HepG2 (cell line): ENCODE measurements around the gene BTBD3. TPM values are rescaled to one million over a fixed set of nuclear protein-coding genes. Genes with fewer than 3 reads are reported as not detected.

ENCODE experiments used
- CENPT ChIP-seq: sonication (generic); formaldehyde crosslinking; IDR thresholded peaks from 2 replicates; pipeline ENCODE4 v1.8.0; 2022; ENCODE audit warnings: low read depth, mild to moderate bottlenecking, moderate library complexity, missing genetic modification reagents
- CHD4 ChIP-seq: fragments of 200-600 bp; sonication (generic); IDR thresholded peaks from 2 replicates; pipeline ENCODE4 v1.7.0; 2017; ENCODE audit warnings: mild to moderate bottlenecking, low read length, borderline replicate concordance
- DPF2 ChIP-seq: sonication (generic); formaldehyde crosslinking; IDR thresholded peaks from 2 replicates; pipeline ENCODE4 v1.4.0; 2020; ENCODE audit warnings: mild to moderate bottlenecking, low read depth, missing genetic modification reagents, borderline replicate concordance
- E2F1 ChIP-seq: sonication (generic); formaldehyde crosslinking; IDR thresholded peaks from 2 replicates; pipeline ENCODE4 v1.5.0; 2020; ENCODE audit warnings: missing genetic modification reagents
- FOXM1 ChIP-seq: sonication (generic); formaldehyde crosslinking; IDR thresholded peaks from 2 replicates; pipeline ENCODE4 v1.5.0; 2020; ENCODE audit warnings: missing genetic modification reagents
- FOXP4 ChIP-seq: sonication (generic); formaldehyde crosslinking; IDR thresholded peaks from 2 replicates; pipeline ENCODE4 v1.4.0; 2020; ENCODE audit warnings: missing genetic modification reagents
- HCFC1 ChIP-seq: fragments of 150-350 bp; IDR thresholded peaks from 2 replicates; pipeline ENCODE4 v1.6.1; 2014; ENCODE audit warnings: low read depth, low read length
- HIC2 ChIP-seq: sonication (generic); formaldehyde crosslinking; IDR thresholded peaks from 2 replicates; pipeline ENCODE4 v1.9.0; 2022; ENCODE audit warnings: low read depth, missing genetic modification reagents
- IKZF5 ChIP-seq: IDR thresholded peaks from 2 replicates; pipeline ENCODE4 v1.6.1; 2018; ENCODE audit warnings: missing genetic modification reagents, mild to moderate bottlenecking, missing compliant biosample characterization
- KLF11 ChIP-seq: IDR thresholded peaks from 2 replicates; pipeline ENCODE4 v1.6.1; 2016; ENCODE audit warnings: missing compliant biosample characterization
- MAFK ChIP-seq, 2 experiments: IDR thresholded peaks in 1 of 2; conservative IDR thresholded peaks in 1 of 2; 2 replicates each; pipeline ENCODE4 v1.6.1; 2011; ENCODE audit warnings: improper control_type of control experiment in 2 of 2, low read length in 2 of 2
- PHF21A ChIP-seq: sonication (generic); formaldehyde crosslinking; IDR thresholded peaks from 2 replicates; pipeline ENCODE4 v1.5.0; 2020; ENCODE audit warnings: mild to moderate bottlenecking, missing genetic modification reagents
- POLR2AphosphoS2 ChIP-seq: IDR thresholded peaks from 2 replicates; pipeline ENCODE4 v1.6.1; 2011; ENCODE audit warnings: low read depth, low read length, improper control_type of control experiment
- POLR2G ChIP-seq: fragments of 200-400 bp; formaldehyde crosslinking; IDR thresholded peaks from 2 replicates; pipeline ENCODE4 v1.6.1; 2018; ENCODE audit warnings: mild to moderate bottlenecking, low read depth, low read length, moderate library complexity
- TSC22D2 ChIP-seq: sonication (generic); formaldehyde crosslinking; IDR thresholded peaks from 2 replicates; pipeline ENCODE4 v1.5.1; 2020; ENCODE audit warnings: missing genetic modification reagents, mild to moderate bottlenecking, borderline replicate concordance
- ZNF703 ChIP-seq: sonication (generic); formaldehyde crosslinking; IDR thresholded peaks from 2 replicates; pipeline ENCODE4 v1.5.1; 2020; ENCODE audit warnings: missing genetic modification reagents, mild to moderate bottlenecking, moderate library complexity, borderline replicate concordance
- ZNF724P ChIP-seq: sonication (generic); formaldehyde crosslinking; IDR thresholded peaks from 2 replicates; pipeline ENCODE4 v1.8.0; 2022; ENCODE audit warnings: missing genetic modification reagents, borderline replicate concordance
- ZNF782 ChIP-seq: sonication (generic); formaldehyde crosslinking; IDR thresholded peaks from 2 replicates; pipeline ENCODE4 v1.4.0; 2020; ENCODE audit warnings: missing genetic modification reagents, mild to moderate bottlenecking, borderline replicate concordance
- ZSCAN22 ChIP-seq: sonication (generic); formaldehyde crosslinking; IDR thresholded peaks from 2 replicates; pipeline ENCODE4 v1.4.0; 2020; ENCODE audit warnings: mild to moderate bottlenecking, missing genetic modification reagents
- polyA plus RNA-seq, 8 experiments: library from polyadenylated mRNA; depleted of rRNA in 3 of 8; stranded (reverse) in 7 of 8; unstranded in 1 of 8; fragments of >200 nt; fragmentation: Illumina TruSeq in 4 of 8; extraction: Trizol in 4 of 8; gene quantifications; 2 replicates each; pipeline versions ENCODE4 v1.2.1 to v1.2.3, GENCODE V29; 2011 to 2016; ENCODE audit warnings: low read depth in 4 of 8, missing spikeins in 1 of 8, mixed read lengths in 1 of 8; ENCODE audit not compliant: insufficient read depth in 1 of 8
- total RNA-seq, 5 experiments: library from RNA; depleted of rRNA; stranded (reverse); fragments of >200 nt; fragmentation: Illumina TruSeq; extraction: Trizol; gene quantifications; 2 replicates each; pipeline ENCODE4 v1.2.3, GENCODE V29; 2016; ENCODE audit warnings: low read depth in 1 of 5
- TF ChIP-seq, protein P1 (sequence below): sonication (generic); formaldehyde crosslinking; IDR thresholded peaks from 2 replicates; pipeline ENCODE4 v1.9.0; 2021; ENCODE audit warnings: missing genetic modification reagents, borderline replicate concordance

BTBD3 gene
- total and polyA plus RNA-seq, 2 of the 13 experiments (the other 11 are each of a cell fraction or from before 2014, with no cell fraction given): 32.2 to 41.8 TPM

DNA sequence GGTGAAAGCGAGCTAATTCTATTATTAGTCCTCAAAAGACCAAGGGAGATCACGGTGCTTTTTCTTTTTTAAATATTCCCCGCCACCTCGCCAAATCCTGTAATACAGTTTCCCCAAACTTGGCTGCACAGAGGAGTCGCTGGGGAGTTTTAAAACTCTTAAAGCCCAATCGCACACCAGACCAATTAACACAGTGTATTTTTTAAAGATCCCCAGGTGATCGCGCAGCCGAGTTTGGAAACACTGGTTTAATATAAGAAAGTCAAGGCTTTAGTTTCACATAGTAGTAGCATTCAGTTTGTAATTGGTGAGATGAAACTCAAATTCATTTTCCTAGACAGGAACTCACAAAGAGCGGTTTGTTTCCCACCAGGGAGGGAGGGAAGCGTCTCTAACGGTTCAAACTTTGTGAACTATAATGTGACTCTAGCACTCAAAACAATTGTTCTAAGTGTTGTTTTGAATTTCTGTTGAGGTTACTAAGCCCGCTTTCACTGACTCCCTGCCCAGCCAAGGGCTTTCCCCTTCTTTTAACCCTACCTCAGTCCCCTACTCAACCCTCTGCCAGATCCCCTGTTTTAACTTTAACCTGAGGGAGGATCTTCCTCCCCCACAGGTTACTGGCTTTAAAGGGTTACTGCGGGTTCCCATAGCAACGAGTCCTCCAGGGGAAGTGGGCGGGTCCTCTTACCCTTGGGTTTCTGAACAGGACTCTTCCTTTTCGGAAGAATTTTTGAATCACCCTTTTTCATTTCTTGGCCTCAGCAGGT lies 25.7 kb upstream of the BTBD3 start (continued):
- TF ChIP-seq FOXM1 (CRISPR knock-in tag) (no peak), POLR2G (0 out of 2 replicates have a peak, but pooled peaks have one; percentile 15), MAFK (conservative IDR thresholded peaks at IDR 0.05 in 1 of 2, IDR thresholded peaks at IDR 0.05 in 1 of 2; ENCODE audit: low read length in 2 of 2) (no peak), IKZF5 (CRISPR knock-in tag) (peak; percentile 60; the same call in 1 of the 2 replicates), PHF21A (CRISPR knock-in tag) (peak; percentile 66), DPF2 (no peak), HIC2 (no peak), CENPT (no peak), KLF11 (CRISPR knock-in tag) (no peak), ZNF782 (CRISPR knock-in tag) (no peak), ZNF724P (CRISPR knock-in tag) (no peak), ZNF703 (CRISPR knock-in tag) (no peak), CHD4 (no peak), FOXP4 (CRISPR knock-in tag) (no peak), ZSCAN22 (no peak), E2F1 (CRISPR knock-in tag) (peak; percentile 68; the same call in 1 of the 2 replicates), TSC22D2 (no peak), POLR2AphosphoS2 (no peak), HCFC1 (no peak)
- TF ChIP-seq, protein P1, sequence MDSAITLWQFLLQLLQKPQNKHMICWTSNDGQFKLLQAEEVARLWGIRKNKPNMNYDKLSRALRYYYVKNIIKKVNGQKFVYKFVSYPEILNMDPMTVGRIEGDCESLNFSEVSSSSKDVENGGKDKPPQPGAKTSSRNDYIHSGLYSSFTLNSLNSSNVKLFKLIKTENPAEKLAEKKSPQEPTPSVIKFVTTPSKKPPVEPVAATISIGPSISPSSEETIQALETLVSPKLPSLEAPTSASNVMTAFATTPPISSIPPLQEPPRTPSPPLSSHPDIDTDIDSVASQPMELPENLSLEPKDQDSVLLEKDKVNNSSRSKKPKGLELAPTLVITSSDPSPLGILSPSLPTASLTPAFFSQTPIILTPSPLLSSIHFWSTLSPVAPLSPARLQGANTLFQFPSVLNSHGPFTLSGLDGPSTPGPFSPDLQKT (CRISPR knock-in tag): no peak
